Nephron (organoid): Measurements from ENCODE around the gene OSTM1.

Experiments
- H3K27ac Mint-ChIP-seq, 3 experiments: 2 replicates each; pipeline ENCODE4 v1.8.0; 2020; ENCODE audit warnings: mixed read lengths in 3 of 3, mild to moderate bottlenecking in 2 of 3, moderate library complexity in 1 of 3
- H3K27me3 Mint-ChIP-seq: 2 replicates; pipeline ENCODE4 v1.8.0; 2021; ENCODE audit warnings: low read depth, mild to moderate bottlenecking, moderate library complexity, mixed read lengths
- H3K36me3 Mint-ChIP-seq: 2 replicates; pipeline ENCODE4 v1.8.0; 2020; ENCODE audit warnings: low read depth, mixed read lengths
- H3K4me1 Mint-ChIP-seq: 2 replicates; pipeline ENCODE4 v1.8.0; 2020; ENCODE audit warnings: mixed read lengths
- H3K4me3 Mint-ChIP-seq, 3 experiments: 2 replicates each; pipeline ENCODE4 v1.8.0; 2020; ENCODE audit warnings: mild to moderate bottlenecking in 3 of 3, mixed read lengths in 3 of 3, moderate library complexity in 2 of 3
- H3K9me3 Mint-ChIP-seq: 2 replicates; pipeline ENCODE4 v1.8.0; 2020; ENCODE audit warnings: mixed read lengths
- CTCF ChIP-seq, 3 experiments: fragments of 200-600 bp; sonication (generic); IDR thresholded peaks; one replicate each; pipeline ENCODE4 v1.5.0; 2021; ENCODE audit warnings: antibody characterized with exemption in 3 of 3; ENCODE audit not compliant: unreplicated experiment in 3 of 3

OSTM1 gene

DNA sequence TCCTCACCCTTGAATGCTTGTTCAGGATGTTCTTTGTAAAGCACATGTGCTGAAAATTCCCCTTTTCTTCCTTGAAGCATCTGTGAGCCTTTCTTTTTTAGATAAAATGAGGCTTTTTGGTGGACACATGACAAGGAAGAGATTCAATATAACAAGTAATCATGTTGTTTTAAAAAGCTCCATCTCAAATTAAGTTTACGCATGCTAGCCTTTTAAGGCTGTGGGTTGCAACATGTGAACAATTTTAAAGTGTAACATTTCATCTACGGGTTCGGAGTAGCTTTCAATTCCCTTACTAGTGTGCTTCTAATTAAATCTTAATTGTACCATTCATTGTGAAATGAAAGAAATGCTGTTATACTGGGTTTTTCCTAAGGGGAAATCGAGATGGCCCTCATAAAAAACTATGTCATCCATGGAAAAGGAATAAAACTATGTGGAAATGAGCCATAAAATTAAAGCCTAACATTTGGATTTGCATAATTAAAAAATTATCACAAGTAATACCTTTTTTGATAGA lies 19.3 kb upstream of the OSTM1 start:
- no peak overlapping the region for H3K4me3 Mint-ChIP-seq
- H3K9me3 Mint-ChIP-seq = no peaks in the 10 kb centered on the region
- H3K27ac Mint-ChIP-seq = no peak overlapping the region
- H3K27me3 Mint-ChIP-seq = peaks cover 10% of the 10 kb centered on the region
- H3K36me3 Mint-ChIP-seq = no peaks in the 10 kb centered on the region
- TF ChIP-seq CTCF (IDR thresholded peaks at IDR 0.05; ENCODE audit: unreplicated experiment in 3 of 3) = no peak
- no peaks in the 10 kb centered on the region for H3K4me1 Mint-ChIP-seq

DNA sequence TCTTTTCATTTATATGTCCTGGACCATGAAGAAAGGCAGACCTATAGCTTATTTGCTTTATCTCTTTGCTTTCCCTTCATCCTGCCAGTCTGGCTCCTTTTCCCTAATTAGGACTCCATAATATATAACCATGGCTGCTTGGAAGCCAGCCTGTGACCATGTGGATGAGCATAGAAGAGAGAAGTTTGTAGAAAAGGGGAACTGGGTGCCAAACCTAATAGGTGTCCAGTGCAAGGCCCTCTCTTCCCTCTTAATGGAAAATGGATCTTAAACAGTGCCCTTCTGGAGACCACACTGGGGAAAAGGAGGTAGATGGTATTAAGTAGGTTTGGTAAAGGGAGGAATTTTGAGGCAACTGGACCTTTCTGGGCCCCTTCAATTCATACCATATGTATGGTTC lies 16.7 kb upstream of the OSTM1 start:
- Mint-ChIP-seq H3K36me3 (no peaks in the 10 kb centered on the region), H3K27me3 (peaks cover 16% of the 10 kb centered on the region), H3K4me3 (no peak overlapping the region), H3K9me3 (no peaks in the 10 kb centered on the region), H3K27ac (no peak overlapping the region), H3K4me1 (no peaks in the 10 kb centered on the region)
- TF ChIP-seq CTCF (IDR thresholded peaks at IDR 0.05; ENCODE audit: unreplicated experiment in 3 of 3) = no peak

DNA sequence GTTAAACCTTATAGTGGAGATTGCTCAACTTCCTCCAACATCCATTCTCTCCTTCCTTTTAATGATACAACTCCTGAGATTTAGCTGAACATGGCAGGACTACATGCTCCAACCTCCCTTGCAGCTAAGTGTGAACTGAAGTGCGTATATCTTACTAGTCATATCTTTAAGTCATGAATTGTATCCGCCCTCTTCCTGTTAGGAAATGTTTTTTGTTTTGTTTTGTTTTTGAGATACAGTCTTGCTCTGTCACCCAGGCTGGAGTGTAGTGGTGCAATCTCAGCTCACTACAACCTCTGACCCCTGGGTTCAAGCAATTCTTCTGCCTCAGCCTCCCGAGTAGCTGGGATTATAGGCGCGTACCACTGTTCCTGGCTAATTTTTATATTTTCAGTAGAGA lies 8.8 kb upstream of the OSTM1 start:
- Mint-ChIP-seq H3K4me1 (peaks cover 4% of the 10 kb centered on the region), H3K27ac (no peak overlapping the region), H3K4me3 (no peak overlapping the region), H3K27me3 (peaks cover 18% of the 10 kb centered on the region), H3K36me3 (no peaks in the 10 kb centered on the region), H3K9me3 (no peaks in the 10 kb centered on the region)
- TF ChIP-seq CTCF (IDR thresholded peaks at IDR 0.05; ENCODE audit: unreplicated experiment in 3 of 3) = no peak

- Mint-ChIP-seq H3K4me3 (no peak overlapping the region), H3K4me1 (peaks cover 4% of the 10 kb centered on the region), H3K27ac (no peak overlapping the region), H3K27me3 (peaks cover 16% of the 10 kb centered on the region), H3K9me3 (no peaks in the 10 kb centered on the region), H3K36me3 (no peaks in the 10 kb centered on the region)
- no peak for TF ChIP-seq CTCF (IDR thresholded peaks at IDR 0.05; ENCODE audit: unreplicated experiment in 3 of 3)
Observed at GRCh38 chr6:108082539-108082938, 8.0 kb upstream of the OSTM1 start.

DNA sequence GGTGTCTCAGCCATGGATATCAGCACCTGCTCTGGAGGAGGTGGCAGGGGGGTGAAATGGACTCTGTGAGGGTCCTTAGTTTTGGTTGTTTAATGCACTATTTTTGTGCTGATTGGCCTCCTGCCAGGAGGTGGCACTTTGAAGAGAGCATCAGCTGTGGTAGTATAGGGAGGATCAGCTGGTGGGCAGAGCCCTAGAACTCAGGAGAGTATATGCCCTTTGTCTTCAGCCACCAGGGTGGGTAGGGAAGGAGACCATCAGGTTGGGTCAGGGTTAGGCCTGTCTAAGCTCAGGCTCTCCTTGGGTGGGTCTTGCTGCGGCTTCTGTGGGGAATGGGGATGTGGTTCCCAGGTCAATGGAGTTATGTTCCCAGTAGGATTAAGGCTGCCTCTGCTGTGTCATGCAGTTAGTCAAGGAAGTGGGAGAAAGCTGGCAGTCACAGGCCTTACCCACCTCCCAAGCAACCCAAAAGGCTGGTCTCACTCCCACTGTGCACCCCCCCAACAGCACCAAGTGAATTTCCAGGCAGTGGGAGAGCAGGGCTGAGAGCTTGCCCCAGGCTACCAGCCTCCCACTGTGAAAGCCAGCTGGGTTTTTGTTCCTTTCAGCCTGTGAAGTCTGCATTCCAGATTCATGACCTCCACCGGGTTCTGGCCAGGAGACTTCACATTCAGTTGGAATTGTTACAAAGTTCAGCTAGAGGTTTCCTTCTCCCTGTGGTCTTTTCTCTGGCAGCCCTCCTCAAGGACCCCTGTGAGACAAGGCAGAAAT lies 5.7 kb upstream of the OSTM1 start:
- Mint-ChIP-seq H3K4me3 (no peak overlapping the region), H3K9me3 (no peaks in the 10 kb centered on the region), H3K27me3 (peaks cover 16% of the 10 kb centered on the region), H3K27ac (no peak overlapping the region), H3K36me3 (no peaks in the 10 kb centered on the region), H3K4me1 (peaks cover 4% of the 10 kb centered on the region)
- no peak for TF ChIP-seq CTCF (IDR thresholded peaks at IDR 0.05; ENCODE audit: unreplicated experiment in 3 of 3)

DNA sequence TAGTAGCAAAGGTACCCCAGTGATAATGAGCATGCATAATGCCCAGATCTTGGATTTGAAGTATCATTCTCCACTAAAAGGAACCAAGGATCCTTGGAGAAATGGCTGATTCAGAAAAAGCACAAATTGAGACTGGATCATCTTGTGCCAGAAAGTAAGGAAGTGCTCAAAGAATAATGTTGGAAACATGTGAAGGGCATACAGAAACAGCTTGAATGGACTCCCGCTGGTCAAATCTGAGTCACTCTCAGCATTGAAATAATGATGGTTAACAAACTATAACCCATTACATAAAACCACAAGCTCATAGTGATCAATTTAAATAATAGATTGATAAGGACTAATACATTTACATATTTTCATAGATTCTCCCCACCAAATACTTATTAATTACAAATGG lies 3.6 kb upstream of the OSTM1 start:
- Mint-ChIP-seq H3K36me3 (no peaks in the 10 kb centered on the region), H3K9me3 (no peaks in the 10 kb centered on the region), H3K27ac (no peak overlapping the region), H3K27me3 (peaks cover 14% of the 10 kb centered on the region), H3K4me1 (peaks cover 11% of the 10 kb centered on the region), H3K4me3 (no peak overlapping the region)
- TF ChIP-seq CTCF (IDR thresholded peaks at IDR 0.05; ENCODE audit: unreplicated experiment in 3 of 3) = no peak
